GM10266 (cell line): Measurements from ENCODE around the gene RIT2.

Experiments used
- DNase-seq: peaks from one replicate; pipeline ENCODE4 v3.0.0; 2012; ENCODE audit errors: extremely low spot score
- CTCF ChIP-seq: IDR thresholded peaks from 2 replicates; pipeline ENCODE4 v1.5.1; 2012; ENCODE audit warnings: mild to moderate bottlenecking, low read depth; ENCODE audit not compliant: control insufficient read depth, insufficient read depth; ENCODE audit errors: missing control alignments

Gene RIT2

GRCh38 chr18:42771936-42772335, 343.5 kb downstream of the RIT2 start:
- TF ChIP-seq CTCF: no peak

GRCh38 chr18:42765302-42765701, 350.2 kb downstream of the RIT2 start:
- no peak for DNase-seq
- no peak for TF ChIP-seq CTCF

More at GRCh38 chr18:42771936-42772335, 343.5 kb downstream of the RIT2 start:
- DNase-seq: no peak

GRCh38 chr18:42760290-42760689, 355.2 kb downstream of the RIT2 start:
- DNase-seq: no peak
- TF ChIP-seq CTCF: no peak

GRCh38 chr18:42758852-42759251, 356.6 kb downstream of the RIT2 start:
- no peak for TF ChIP-seq CTCF
- no peak for DNase-seq

- TF ChIP-seq CTCF: no peak
- no peak for DNase-seq
Measured at GRCh38 chr18:42756214-42756613, 359.3 kb downstream of the RIT2 start.

- no peak for TF ChIP-seq CTCF
- DNase-seq: no peak
Measured at GRCh38 chr18:42752916-42753315, 362.6 kb downstream of the RIT2 start.

GRCh38 chr18:42746794-42747193, 368.7 kb downstream of the RIT2 start:
- no peak for TF ChIP-seq CTCF
- DNase-seq: no peak
